ENCODE measurements around the gene JAK1.

- TF ChIP-seq CTCF (IDR thresholded peaks at IDR 0.05; ENCODE audit: extremely low read depth in 1 of 2, insufficient read depth in 1 of 2, low read depth in 1 of 2, low read length in 2 of 2) (no peak), MAX (IDR thresholded peaks at IDR 0.05; ENCODE audit: insufficient read depth, insufficient read length) (no peak), POLR2A (IDR thresholded peaks at IDR 0.05; ENCODE audit: low read depth, low read length) (no peak), EZH2 (IDR thresholded peaks at IDR 0.05; ENCODE audit: borderline replicate concordance, low read depth, low read length, severe bottlenecking) (no peak), POLR2AphosphoS5 (IDR thresholded peaks at IDR 0.05; ENCODE audit: insufficient read depth, low read depth, low read length) (no peak)
Observed at GRCh38 chr1:64809309-64809708, 157.0 kb downstream of the JAK1 start.

Data from endothelial cell of umbilical vein (primary cell).